HG02840 (cell line): ENCODE results near the gene SPRYD3.
"Not testable (repeated sequence)": the region's sequence is repeated elsewhere in the genome, so short reads cannot be mapped to it uniquely, and the experiment has no call there.

ENCODE experiments used
- ATAC-seq: cut with Tn5 transposase; IDR thresholded peaks from one replicate; pipeline ENCODE4 v1.9.1; 2021; ENCODE audit warnings: mild to moderate bottlenecking, moderate library complexity, moderate number of reproducible peaks; ENCODE audit not compliant: unreplicated experiment, low FRiP score

Gene SPRYD3

GRCh38 chr12:53102883-53103807 lies 24.0 kb upstream of the SPRYD3 start, which contains the start of gene SOAT2:
Gene SOAT2, plus strand, starts transcription at chr12:53103486. Its CDS starts 92 bp downstream, at chr12:53103578.
- ATAC-seq = no peak

GRCh38 chr12:53101931-53102781 lies 23.0 kb upstream of the SPRYD3 start:
- no peak for ATAC-seq

GRCh38 chr12:53101266-53101665 lies 22.1 kb upstream of the SPRYD3 start:
- ATAC-seq = no peak

GRCh38 chr12:53100466-53101151 lies 21.4 kb upstream of the SPRYD3 start:
- no peak for ATAC-seq

GRCh38 chr12:53099071-53099882 lies 20.1 kb upstream of the SPRYD3 start:
- ATAC-seq = no peak

- ATAC-seq = no peak
Measured at GRCh38 chr12:53098354-53098981, 19.3 kb upstream of the SPRYD3 start.

GRCh38 chr12:53097564-53098353 lies 18.6 kb upstream of the SPRYD3 start, which contains the start of gene IGFBP6:
Gene IGFBP6, plus strand, starts transcription at chr12:53097667. Its CDS starts 51 bp downstream, at chr12:53097718.
- ATAC-seq = no peak

GRCh38 chr12:53097207-53097563 lies 18.0 kb upstream of the SPRYD3 start:
- ATAC-seq = no peak

GRCh38 chr12:53096759-53097158 lies 17.6 kb upstream of the SPRYD3 start:
- ATAC-seq = no peak

- ATAC-seq = no peak
Measured at GRCh38 chr12:53096089-53096741, 17.0 kb upstream of the SPRYD3 start.

GRCh38 chr12:53095596-53095895 lies 16.4 kb upstream of the SPRYD3 start:
- not testable (repeated sequence) for ATAC-seq

GRCh38 chr12:53094796-53095595 lies 15.8 kb upstream of the SPRYD3 start:
- ATAC-seq = not testable (repeated sequence)

GRCh38 chr12:53094394-53094787 lies 15.2 kb upstream of the SPRYD3 start:
- no peak for ATAC-seq

- no peak for ATAC-seq
Measured at GRCh38 chr12:53093777-53094393, 14.7 kb upstream of the SPRYD3 start.

- ATAC-seq = no peak
Measured at GRCh38 chr12:53091756-53092155, 12.6 kb upstream of the SPRYD3 start.

- no peak for ATAC-seq
Measured at GRCh38 chr12:53090554-53090953, 11.4 kb upstream of the SPRYD3 start.

- ATAC-seq = no peak
Measured at GRCh38 chr12:53090105-53090504, 10.9 kb upstream of the SPRYD3 start.
